CD4-positive, alpha-beta T cell (primary cell): ENCODE data around the gene TFAP2E. TPM values are rescaled to one million over a fixed set of nuclear protein-coding genes. Genes with fewer than 3 reads are reported as not detected.

Experiments used
- ATAC-seq: fragments of 200-7000 bp; cut with Tn5 transposase; one replicate; pipeline ENCODE4 v1.10.0; 2022; ENCODE audit warnings: mild to moderate bottlenecking; ENCODE audit not compliant: poor library complexity
- CTCF ChIA-PET: fragments of 350-600 bp; sonication (Branson Sonifier 250); formaldehyde crosslinking; loops from one replicate; lab custom pipeline; 2021; ENCODE audit warnings: antibody characterized with exemption, inconsistent platforms; lab: Charles Lee
- POLR2A ChIA-PET: fragments of 350-600 bp; sonication (Branson Sonifier 250); formaldehyde crosslinking; loops from one replicate; lab custom pipeline; 2021; ENCODE audit warnings: antibody characterized with exemption, inconsistent platforms; lab: Charles Lee
- DNase-seq, 14 experiments: peaks; one replicate each; pipeline ENCODE4 v3.0.0-alpha.2; 2013 to 2020; ENCODE audit warnings: mixed read lengths in 2 of 14
- H3K27ac ChIP-seq, 2 donors: one replicate each; pipeline versions ENCODE4 v1.5.1 to v1.7.0; 2013; ENCODE audit warnings: low read length in 2 of 2, low read depth in 1 of 2, mild to moderate bottlenecking in 1 of 2
- H3K27me3 ChIP-seq, 2 experiments: 1 replicate in 1 of 2; 2 replicates in 1 of 2; pipeline versions ENCODE4 v1.6.1 to v1.7.0; 2013; ENCODE audit warnings: low read length in 2 of 2, control low read depth in 1 of 2, mild to moderate bottlenecking in 1 of 2, moderate library complexity in 1 of 2; ENCODE audit not compliant: insufficient read depth in 2 of 2, control insufficient read depth in 1 of 2
- H3K36me3 ChIP-seq: one replicate; pipeline ENCODE4 v1.6.1; 2013; ENCODE audit warnings: low read length, control low read depth; ENCODE audit not compliant: insufficient read depth
- H3K4me1 ChIP-seq: one replicate; pipeline ENCODE4 v1.6.1; 2013; ENCODE audit warnings: low read length, control low read depth; ENCODE audit not compliant: insufficient read depth
- H3K4me3 ChIP-seq: one replicate; pipeline ENCODE4 v1.5.1; 2013; ENCODE audit warnings: mild to moderate bottlenecking, low read length, moderate library complexity
- H3K9me3 ChIP-seq, 2 experiments: 1 replicate in 1 of 2; 2 replicates in 1 of 2; pipeline versions ENCODE4 v1.6.1 to v1.7.0; 2013; ENCODE audit warnings: low read length in 2 of 2, mild to moderate bottlenecking in 2 of 2, control low read depth in 1 of 2, moderate library complexity in 1 of 2; ENCODE audit not compliant: control insufficient read depth in 1 of 2, insufficient read depth in 1 of 2
- H3K27ac Mint-ChIP-seq: one replicate; pipeline ENCODE4 v1.8.0; 2020; ENCODE audit warnings: mixed read lengths
- H3K27me3 Mint-ChIP-seq: one replicate; pipeline ENCODE4 v1.8.0; 2021; ENCODE audit warnings: mixed read lengths
- H3K36me3 Mint-ChIP-seq: one replicate; pipeline ENCODE4 v1.8.0; 2021; ENCODE audit warnings: low read depth, mixed read lengths
- H3K4me1 Mint-ChIP-seq: one replicate; pipeline ENCODE4 v1.8.0; 2021; ENCODE audit warnings: low read depth, mixed read lengths
- H3K4me3 Mint-ChIP-seq: one replicate; pipeline ENCODE4 v1.8.0; 2020; ENCODE audit warnings: mild to moderate bottlenecking, mixed read lengths
- H3K9me3 Mint-ChIP-seq: one replicate; pipeline ENCODE4 v1.8.0; 2020; ENCODE audit warnings: mixed read lengths
- CTCF ChIP-seq: fragments of 200-600 bp; IDR thresholded peaks from one replicate; pipeline ENCODE4 v1.8.0; 2022; ENCODE audit warnings: antibody characterized with exemption, mild to moderate bottlenecking
- intact Hi-C, 2 experiments: fragments of 100-400 bp; cut with DNase I in 1 of 2; cut with micrococcal nuclease in 1 of 2; formaldehyde crosslinking; loops; one replicate each; pipeline versions ENCODE4 v1.15.1 to v1.9.0; 2023 to 2025; cut with DNase I, micrococcal nuclease
- total RNA-seq, 174 experiments: library from RNA in 2 of 174; stranded (reverse) in 2 of 174; gene quantifications; one replicate each; pipeline ENCODE4 v1.2.3 and lab custom pipeline; 2021 to 2026

TFAP2E gene
- total RNA-seq, 2 experiments from 2014 or later = 3.0 to 3.8 TPM

- intact Hi-C loops = no loop called here
- no peak for ATAC-seq
- no peak for DNase-seq
- Histone ChIP-seq H3K4me3 (no peak overlapping the region), H3K27ac (no peak overlapping the region), H3K4me1 (peaks cover 15% of the 10 kb centered on the region), H3K9me3 (no peaks in the 10 kb centered on the region), H3K27me3 (peaks cover 0 to 2% of the 10 kb centered on the region in 2 experiments), H3K36me3 (no peaks in the 10 kb centered on the region)
- TF ChIP-seq CTCF = no peak
- H3K36me3 Mint-ChIP-seq = peaks cover 4% of the 10 kb centered on the region
- peaks cover 17% of the 10 kb centered on the region for H3K4me1 Mint-ChIP-seq
- POLR2A ChIA-PET = interaction anchor here (0.8 to 1.0 kb wide), 2 partner anchors 10 to 34 kb away, joined by 3 read pairs; no protein-coding TSS in a partner anchor
- H3K27me3 Mint-ChIP-seq = peaks cover 5% of the 10 kb centered on the region
- H3K9me3 Mint-ChIP-seq = no peaks in the 10 kb centered on the region
- no peak overlapping the region for H3K4me3 Mint-ChIP-seq
- CTCF ChIA-PET = no interaction called here
- H3K27ac Mint-ChIP-seq = no peak overlapping the region
Observed at GRCh38 chr1:35571263-35571662, 1.9 kb upstream of the TFAP2E start.

GRCh38 chr1:35572296-35572695, 818 bp upstream of the TFAP2E start:
- intact Hi-C loops = no loop called here
- POLR2A ChIA-PET = no interaction called here
- no peak for ATAC-seq

GRCh38 chr1:35574125-35574654, 1.1 kb downstream of the TFAP2E start:
- DNase-seq (no peak), ATAC-seq (no peak)
- no peak overlapping the region for H3K27ac ChIP-seq
- TF ChIP-seq CTCF = no peak
- no peaks in the 10 kb centered on the region for H3K36me3 Mint-ChIP-seq
- H3K9me3 ChIP-seq = no peaks in the 10 kb centered on the region
- intact Hi-C loops = no loop called here
- peaks cover 26% of the 10 kb centered on the region for H3K4me1 Mint-ChIP-seq
- H3K4me1 ChIP-seq = peaks cover 33% of the 10 kb centered on the region
- ChIA-PET CTCF (no interaction called here), POLR2A (no interaction called here)
- H3K36me3 ChIP-seq = no peaks in the 10 kb centered on the region
- no peak overlapping the region for H3K27ac Mint-ChIP-seq
- H3K27me3 ChIP-seq = peaks cover 0 to 2% of the 10 kb centered on the region in 2 experiments
- no peak overlapping the region for H3K4me3 ChIP-seq
- no peaks in the 10 kb centered on the region for H3K9me3 Mint-ChIP-seq
- H3K4me3 Mint-ChIP-seq = no peak overlapping the region
- H3K27me3 Mint-ChIP-seq = peaks cover 5% of the 10 kb centered on the region

More at GRCh38 chr1:35572296-35572695, 818 bp upstream of the TFAP2E start:
- Mint-ChIP-seq H3K9me3 (no peaks in the 10 kb centered on the region), H3K27ac (no peak overlapping the region), H3K4me3 (no peak overlapping the region), H3K27me3 (peaks cover 5% of the 10 kb centered on the region), H3K4me1 (peaks cover 21% of the 10 kb centered on the region), H3K36me3 (no peaks in the 10 kb centered on the region)
- DNase-seq = no peak
- peaks cover 0 to 2% of the 10 kb centered on the region in 2 experiments for H3K27me3 ChIP-seq
- H3K4me3 ChIP-seq = no peak overlapping the region
- H3K9me3 ChIP-seq = no peaks in the 10 kb centered on the region
- TF ChIP-seq CTCF = no peak
- no peak overlapping the region for H3K27ac ChIP-seq
- peaks cover 24% of the 10 kb centered on the region for H3K4me1 ChIP-seq
- no peaks in the 10 kb centered on the region for H3K36me3 ChIP-seq
- CTCF ChIA-PET = interaction anchor here (1.4 kb wide), 1 partner anchor 143 kb away, joined by 6 read pairs; no protein-coding TSS in a partner anchor
